ENCODE measurements around the gene GNPTAB.

Gene GNPTAB

GRCh38 chr12:101804409-101804808 lies 26.4 kb downstream of the GNPTAB start:
- no peak for DNase-seq (ENCODE audit: low spot score)

- no peak for DNase-seq (ENCODE audit: low spot score)
These were observed 26.8 kb downstream of the GNPTAB start for GRCh38 chr12:101803978-101804377.

- no peak for DNase-seq (ENCODE audit: low spot score)
These were observed 28.3 kb downstream of the GNPTAB start for GRCh38 chr12:101802486-101802885.

- no peak for DNase-seq (ENCODE audit: low spot score)
These were observed 31.0 kb downstream of the GNPTAB start for GRCh38 chr12:101799774-101800173.

GRCh38 chr12:101795786-101796185 lies 35.0 kb downstream of the GNPTAB start:
- no peak for DNase-seq (ENCODE audit: low spot score)

- no peak for DNase-seq (ENCODE audit: low spot score)
These were observed 35.7 kb downstream of the GNPTAB start for GRCh38 chr12:101795013-101795412.

- no peak for DNase-seq (ENCODE audit: low spot score)
These were observed 36.2 kb downstream of the GNPTAB start for GRCh38 chr12:101794574-101794973.

GRCh38 chr12:101793401-101793800 lies 37.4 kb downstream of the GNPTAB start:
- peak; percentile 68 for DNase-seq (ENCODE audit: low spot score)

- peak; percentile 18 for DNase-seq (ENCODE audit: low spot score)
These were observed 38.5 kb downstream of the GNPTAB start for GRCh38 chr12:101792046-101792931.

GRCh38 chr12:101789171-101789570 lies 41.6 kb downstream of the GNPTAB start:
- DNase-seq (ENCODE audit: low spot score) = no peak

- DNase-seq (ENCODE audit: low spot score) = no peak
These were observed 45.1 kb downstream of the GNPTAB start for GRCh38 chr12:101785671-101786070.

- no peak for DNase-seq (ENCODE audit: low spot score)
These were observed 46.4 kb downstream of the GNPTAB start for GRCh38 chr12:101784376-101784775.

- DNase-seq (ENCODE audit: low spot score) = no peak
These were observed 46.9 kb downstream of the GNPTAB start for GRCh38 chr12:101783838-101784237.

- no peak for DNase-seq (ENCODE audit: low spot score)
These were observed 47.6 kb downstream of the GNPTAB start for GRCh38 chr12:101783150-101783549.

GRCh38 chr12:101782273-101782731 lies 48.5 kb downstream of the GNPTAB start:
- DNase-seq (ENCODE audit: low spot score) = peak; percentile 18

- DNase-seq (ENCODE audit: low spot score) = no peak
These were observed 48.9 kb downstream of the GNPTAB start for GRCh38 chr12:101781834-101782233.

GRCh38 chr12:101780599-101780998 lies 50.2 kb downstream of the GNPTAB start:
- DNase-seq (ENCODE audit: low spot score) = no peak

- no peak for DNase-seq (ENCODE audit: low spot score)
These were observed 51.1 kb downstream of the GNPTAB start for GRCh38 chr12:101779626-101780025.

GRCh38 chr12:101779200-101779599 lies 51.6 kb downstream of the GNPTAB start:
- DNase-seq (ENCODE audit: low spot score) = no peak

- DNase-seq (ENCODE audit: low spot score) = no peak
These were observed 52.8 kb downstream of the GNPTAB start for GRCh38 chr12:101777978-101778377.

- no peak for DNase-seq (ENCODE audit: low spot score)
These were observed 53.3 kb downstream of the GNPTAB start for GRCh38 chr12:101777485-101777884.

GRCh38 chr12:101775816-101776215 lies 54.9 kb downstream of the GNPTAB start:
- no peak for DNase-seq (ENCODE audit: low spot score)

GRCh38 chr12:101773650-101774162 lies 57.1 kb downstream of the GNPTAB start:
- peak; percentile 79 for DNase-seq (ENCODE audit: low spot score)
